GM23338 (cell line): Measurements from ENCODE around the gene MFSD11.
"Not testable (repeated sequence)": the region's sequence is repeated elsewhere in the genome, so short reads cannot be mapped to it uniquely, and the experiment has no call there.

Experiments used
- CREB1 ChIP-seq: fragments of 250-450 bp; sonication (Bioruptor Pico); IDR thresholded peaks from 2 replicates; pipeline ENCODE4 v1.5.0; 2020; ENCODE audit warnings: low read depth, mild to moderate bottlenecking, moderate library complexity
- CTCF ChIP-seq, 2 experiments: fragments of 200-600 bp in 1 of 2; sonication (generic) in 1 of 2; conservative IDR thresholded peaks; 2 replicates each; pipeline versions ENCODE4 v1.5.1 to v1.6.1; 2016 to 2017; ENCODE audit warnings: antibody characterized with exemption in 2 of 2, low read depth in 2 of 2, mild to moderate bottlenecking in 2 of 2, moderate library complexity in 1 of 2
- EZH2 ChIP-seq: fragments of 200-600 bp; sonication (generic); IDR thresholded peaks from one replicate; pipeline ENCODE4 v1.8.0; 2017; ENCODE audit warnings: antibody characterized with exemption, mild to moderate bottlenecking, low read depth; ENCODE audit not compliant: unreplicated experiment
- EZH2phosphoT487 ChIP-seq: fragments of 200-600 bp; sonication (generic); IDR thresholded peaks from one replicate; pipeline ENCODE4 v1.8.1; 2018; ENCODE audit warnings: antibody characterized with exemption; ENCODE audit not compliant: unreplicated experiment
- JUNB ChIP-seq: IDR thresholded peaks from one replicate; pipeline ENCODE4 v1.6.1; 2016; ENCODE audit warnings: antibody characterized with exemption; ENCODE audit not compliant: unreplicated experiment
- POLR2AphosphoS5 ChIP-seq: IDR thresholded peaks from 2 replicates; pipeline ENCODE4 v1.6.1; 2016; ENCODE audit warnings: antibody characterized with exemption, low read depth
- STAT1 ChIP-seq: IDR thresholded peaks from one replicate; pipeline ENCODE4 v1.6.1; 2016; ENCODE audit warnings: antibody characterized with exemption; ENCODE audit not compliant: unreplicated experiment
- ZNF114 ChIP-seq: fragments of 250-450 bp; sonication (Bioruptor Pico); IDR thresholded peaks from 2 replicates; pipeline ENCODE4 v1.5.0; 2020; ENCODE audit warnings: mild to moderate bottlenecking, moderate library complexity
- TF ChIP-seq, protein P1 (sequence below): IDR thresholded peaks from one replicate; pipeline ENCODE4 v1.6.1; 2018; ENCODE audit warnings: antibody characterized with exemption; ENCODE audit not compliant: unreplicated experiment
- TF ChIP-seq, protein P2 (sequence below): IDR thresholded peaks from 2 replicates; pipeline ENCODE4 v1.6.1; 2016; ENCODE audit warnings: antibody characterized with exemption

DNA sequence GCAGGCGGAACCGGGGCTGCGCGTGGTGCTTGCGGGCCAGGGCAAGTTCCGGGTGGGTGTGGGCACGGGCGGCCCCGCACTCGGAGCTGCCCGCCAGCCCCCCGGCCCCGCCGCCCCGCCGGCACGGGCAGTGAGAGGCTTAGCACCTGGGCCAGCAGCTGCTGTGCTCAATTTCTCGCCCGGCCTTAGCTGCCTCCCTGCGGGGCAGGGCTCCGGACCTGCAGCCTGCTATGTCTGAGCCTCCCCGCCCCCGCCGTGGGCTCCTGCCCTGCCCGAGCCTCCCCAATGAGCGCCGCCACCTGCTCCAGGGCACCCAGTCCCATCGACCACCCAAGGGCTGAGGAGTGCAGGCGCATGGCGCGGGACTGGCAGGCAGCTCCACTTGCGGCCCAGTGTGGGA is 68.2 kb downstream of the MFSD11 start:
- TF ChIP-seq EZH2; CTCF (conservative IDR thresholded peaks at IDR 0.05; ENCODE audit: low read depth in 2 of 2); CREB1 (CRISPR knock-in tag); POLR2AphosphoS5; EZH2phosphoT487; ZNF114 (CRISPR knock-in tag); JUNB; STAT1: not testable (repeated sequence)
- TF ChIP-seq, protein P1, sequence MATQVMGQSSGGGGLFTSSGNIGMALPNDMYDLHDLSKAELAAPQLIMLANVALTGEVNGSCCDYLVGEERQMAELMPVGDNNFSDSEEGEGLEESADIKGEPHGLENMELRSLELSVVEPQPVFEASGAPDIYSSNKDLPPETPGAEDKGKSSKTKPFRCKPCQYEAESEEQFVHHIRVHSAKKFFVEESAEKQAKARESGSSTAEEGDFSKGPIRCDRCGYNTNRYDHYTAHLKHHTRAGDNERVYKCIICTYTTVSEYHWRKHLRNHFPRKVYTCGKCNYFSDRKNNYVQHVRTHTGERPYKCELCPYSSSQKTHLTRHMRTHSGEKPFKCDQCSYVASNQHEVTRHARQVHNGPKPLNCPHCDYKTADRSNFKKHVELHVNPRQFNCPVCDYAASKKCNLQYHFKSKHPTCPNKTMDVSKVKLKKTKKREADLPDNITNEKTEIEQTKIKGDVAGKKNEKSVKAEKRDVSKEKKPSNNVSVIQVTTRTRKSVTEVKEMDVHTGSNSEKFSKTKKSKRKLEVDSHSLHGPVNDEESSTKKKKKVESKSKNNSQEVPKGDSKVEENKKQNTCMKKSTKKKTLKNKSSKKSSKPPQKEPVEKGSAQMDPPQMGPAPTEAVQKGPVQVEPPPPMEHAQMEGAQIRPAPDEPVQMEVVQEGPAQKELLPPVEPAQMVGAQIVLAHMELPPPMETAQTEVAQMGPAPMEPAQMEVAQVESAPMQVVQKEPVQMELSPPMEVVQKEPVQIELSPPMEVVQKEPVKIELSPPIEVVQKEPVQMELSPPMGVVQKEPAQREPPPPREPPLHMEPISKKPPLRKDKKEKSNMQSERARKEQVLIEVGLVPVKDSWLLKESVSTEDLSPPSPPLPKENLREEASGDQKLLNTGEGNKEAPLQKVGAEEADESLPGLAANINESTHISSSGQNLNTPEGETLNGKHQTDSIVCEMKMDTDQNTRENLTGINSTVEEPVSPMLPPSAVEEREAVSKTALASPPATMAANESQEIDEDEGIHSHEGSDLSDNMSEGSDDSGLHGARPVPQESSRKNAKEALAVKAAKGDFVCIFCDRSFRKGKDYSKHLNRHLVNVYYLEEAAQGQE = not testable (repeated sequence)
- TF ChIP-seq, protein P2, sequence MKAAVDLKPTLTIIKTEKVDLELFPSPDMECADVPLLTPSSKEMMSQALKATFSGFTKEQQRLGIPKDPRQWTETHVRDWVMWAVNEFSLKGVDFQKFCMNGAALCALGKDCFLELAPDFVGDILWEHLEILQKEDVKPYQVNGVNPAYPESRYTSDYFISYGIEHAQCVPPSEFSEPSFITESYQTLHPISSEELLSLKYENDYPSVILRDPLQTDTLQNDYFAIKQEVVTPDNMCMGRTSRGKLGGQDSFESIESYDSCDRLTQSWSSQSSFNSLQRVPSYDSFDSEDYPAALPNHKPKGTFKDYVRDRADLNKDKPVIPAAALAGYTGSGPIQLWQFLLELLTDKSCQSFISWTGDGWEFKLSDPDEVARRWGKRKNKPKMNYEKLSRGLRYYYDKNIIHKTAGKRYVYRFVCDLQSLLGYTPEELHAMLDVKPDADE = not testable (repeated sequence)
